Neuronal stem cell (in vitro differentiated cells): ENCODE data around the gene GRIPAP1.

Experiments used
- DNase-seq: peaks from one replicate; pipeline ENCODE4 v3.0.0-alpha.2; 2013; ENCODE audit warnings: low spot score
- H2AFZ ChIP-seq: one replicate; pipeline ENCODE4 v1.6.1; 2013; ENCODE audit warnings: mild to moderate bottlenecking, low read length, inconsistent platforms
- H2AK5ac ChIP-seq: 2 replicates; pipeline ENCODE4 v1.6.1; 2013; ENCODE audit warnings: low read depth, mild to moderate bottlenecking, inconsistent platforms, low read length, moderate library complexity, mixed read lengths
- H2BK120ac ChIP-seq: 2 replicates; pipeline ENCODE4 v1.6.1; 2013; ENCODE audit warnings: low read depth, mild to moderate bottlenecking, inconsistent platforms, low read length, moderate library complexity, mixed read lengths
- H2BK12ac ChIP-seq: one replicate; pipeline ENCODE4 v1.6.1; 2013; ENCODE audit warnings: low read length, inconsistent platforms
- H2BK15ac ChIP-seq: 2 replicates; pipeline ENCODE4 v1.6.1; 2013; ENCODE audit warnings: mild to moderate bottlenecking, low read length, inconsistent platforms, mixed read lengths
- H2BK5ac ChIP-seq: one replicate; pipeline ENCODE4 v1.6.1; 2013; ENCODE audit warnings: inconsistent platforms, mild to moderate bottlenecking, low read length, moderate library complexity
- H3K14ac ChIP-seq: one replicate; pipeline ENCODE4 v1.6.1; 2013; ENCODE audit warnings: low read length, inconsistent platforms
- H3K18ac ChIP-seq: 2 replicates; pipeline ENCODE4 v1.6.1; 2013; ENCODE audit warnings: low read length, inconsistent platforms
- H3K23ac ChIP-seq: 2 replicates; pipeline ENCODE4 v1.6.1; 2013; ENCODE audit warnings: low read depth, mild to moderate bottlenecking, mixed read lengths, low read length, inconsistent platforms; ENCODE audit not compliant: poor library complexity
- H3K27ac ChIP-seq: replicated peaks from 3 replicates; pipeline ENCODE4 v1.5.1; 2013; ENCODE audit warnings: low read length, inconsistent platforms
- H3K27me3 ChIP-seq, 3 experiments: 2 replicates each; pipeline ENCODE4 v1.6.1; 2013; ENCODE audit warnings: low read length in 3 of 3, mild to moderate bottlenecking in 2 of 3, inconsistent platforms in 1 of 3, low read depth in 1 of 3, mixed read lengths in 1 of 3, moderate library complexity in 1 of 3; ENCODE audit not compliant: control insufficient read depth in 3 of 3, insufficient read depth in 3 of 3
- H3K36me3 ChIP-seq, 2 donors: replicated peaks in 1 of 2; 2 replicates each; pipeline ENCODE4 v1.6.1; 2013; ENCODE audit warnings: low read length in 2 of 2; ENCODE audit not compliant: control insufficient read depth in 2 of 2, insufficient read depth in 2 of 2
- H3K4ac ChIP-seq: 2 replicates; pipeline ENCODE4 v1.6.1; 2013; ENCODE audit warnings: inconsistent platforms, mild to moderate bottlenecking, low read length, moderate library complexity
- H3K4me1 ChIP-seq, 2 donors: 1 replicate in 1 of 2; 2 replicates in 1 of 2; pipeline ENCODE4 v1.6.1; 2013; ENCODE audit warnings: low read length in 2 of 2, low read depth in 1 of 2; ENCODE audit not compliant: control insufficient read depth in 2 of 2, insufficient read depth in 1 of 2
- H3K4me2 ChIP-seq: one replicate; pipeline ENCODE4 v1.6.1; 2013; ENCODE audit warnings: mild to moderate bottlenecking, low read length, inconsistent platforms; ENCODE audit not compliant: insufficient read depth, poor library complexity, severe bottlenecking
- H3K4me3 ChIP-seq, 2 donors: 2 replicates each; pipeline ENCODE4 v1.5.1; 2013; ENCODE audit warnings: low read length in 2 of 2, mild to moderate bottlenecking in 2 of 2, inconsistent platforms in 1 of 2, moderate library complexity in 1 of 2
- H3K79me1 ChIP-seq: one replicate; pipeline ENCODE4 v1.6.1; 2013; ENCODE audit warnings: low read depth, mild to moderate bottlenecking, inconsistent platforms, low read length, moderate library complexity
- H3K9ac ChIP-seq: one replicate; pipeline ENCODE4 v1.6.1; 2013; ENCODE audit warnings: mild to moderate bottlenecking, low read depth, low read length, inconsistent platforms; ENCODE audit not compliant: poor library complexity
- H3K9me3 ChIP-seq, 2 donors: replicated peaks in 1 of 2; 2 replicates each; pipeline versions ENCODE3 to v1.6.1; 2013; ENCODE audit warnings: low read length in 2 of 2, mild to moderate bottlenecking in 2 of 2, inconsistent platforms in 1 of 2, low read depth in 1 of 2, mixed read lengths in 1 of 2, moderate library complexity in 1 of 2; ENCODE audit not compliant: control insufficient read depth in 2 of 2, insufficient read depth in 1 of 2
- H4K8ac ChIP-seq: one replicate; pipeline ENCODE4 v1.6.1; 2013; ENCODE audit warnings: low read depth, mild to moderate bottlenecking, inconsistent platforms, low read length, moderate library complexity
- H4K91ac ChIP-seq: one replicate; pipeline ENCODE4 v1.6.1; 2013; ENCODE audit warnings: low read length, low read depth, mild to moderate bottlenecking, inconsistent platforms; ENCODE audit not compliant: poor library complexity
- whole genome bisulfite sequencing, 2 donors: extraction: QIAGEN DNeasy Blood & Tissue Kit; methylation state at CpG; one replicate each; pipeline ENCODE4 v1.1.7; 2013; ENCODE audit warnings: missing lambda C conversion rate in 2 of 2, mixed read lengths in 1 of 2; ENCODE audit not compliant: insufficient read length in 2 of 2, insufficient replicate concordance in 1 of 2; ENCODE audit errors: extremely low coverage in 2 of 2; 5-methylcytosine and 5-hydroxymethylcytosine counted together

The GRIPAP1 gene

GRCh38 chrX:48978226-48978625, 23.8 kb downstream of the GRIPAP1 start:
- peaks cover 25 to 71% of the 10 kb centered on the region in 2 donors for H3K36me3 ChIP-seq
- WGBS, 2 donors: no CpG with 5 or more reads among the region's 5 CpGs
- H2AK5ac ChIP-seq: no peak overlapping the region
- H3K4me1 ChIP-seq: no peaks in the 10 kb centered on the region
- H3K14ac ChIP-seq: no peak overlapping the region
- no peak overlapping the region for H2AFZ ChIP-seq
- H3K27me3 ChIP-seq: peaks cover 0 to 4% (median 0%) of the 10 kb centered on the region in 3 experiments
- H2BK5ac ChIP-seq: no peak overlapping the region
- no peaks in the 10 kb centered on the region for H3K9me3 ChIP-seq
- H3K18ac ChIP-seq: no peak overlapping the region
- no peaks in the 10 kb centered on the region for H3K79me1 ChIP-seq
- H4K8ac ChIP-seq: no peak overlapping the region
- no peak for DNase-seq
- no peak overlapping the region for H4K91ac ChIP-seq
- H3K27ac ChIP-seq: no peak overlapping the region
- H3K4me2 ChIP-seq: no peak overlapping the region
- H3K4me3 ChIP-seq: no peak overlapping the region
- H2BK12ac ChIP-seq: no peak overlapping the region
- no peak overlapping the region for H3K9ac ChIP-seq
- no peak overlapping the region for H2BK120ac ChIP-seq
- no peak overlapping the region for H3K4ac ChIP-seq
- H2BK15ac ChIP-seq: no peak overlapping the region
- H3K23ac ChIP-seq: no peak overlapping the region

GRCh38 chrX:48976086-48976485, 26.0 kb downstream of the GRIPAP1 start:
- Histone ChIP-seq H3K27me3 (peaks cover 0 to 3% (median 0%) of the 10 kb centered on the region in 3 experiments), H3K23ac (no peak overlapping the region), H2AK5ac (no peak overlapping the region), H3K4me3 (no peak overlapping the region), H4K91ac (no peak overlapping the region), H3K18ac (no peak overlapping the region), H3K36me3 (peaks cover 13 to 50% of the 10 kb centered on the region in 2 donors), H2AFZ (no peak overlapping the region), H2BK120ac (no peak overlapping the region), H3K14ac (no peak overlapping the region), H3K4me2 (no peak overlapping the region), H2BK12ac (no peak overlapping the region), H4K8ac (no peak overlapping the region), H3K4ac (no peak overlapping the region), H3K27ac (no peak overlapping the region), H3K4me1 (peaks cover 0 to 5% of the 10 kb centered on the region in 2 donors), H2BK15ac (no peak overlapping the region), H3K9ac (no peak overlapping the region), H3K9me3 (no peaks in the 10 kb centered on the region), H3K79me1 (no peaks in the 10 kb centered on the region), H2BK5ac (no peak overlapping the region)
- WGBS, 2 donors: no CpG with 5 or more reads among the region's 6 CpGs
- no peak for DNase-seq

GRCh38 chrX:48975541-48975940, 26.5 kb downstream of the GRIPAP1 start:
- H3K23ac ChIP-seq: no peak overlapping the region
- no peak overlapping the region for H3K18ac ChIP-seq
- H4K8ac ChIP-seq: no peak overlapping the region
- no peak overlapping the region for H2AK5ac ChIP-seq
- no peak overlapping the region for H3K4me2 ChIP-seq
- no peak overlapping the region for H4K91ac ChIP-seq
- H3K14ac ChIP-seq: no peak overlapping the region
- DNase-seq: no peak
- H2BK12ac ChIP-seq: no peak overlapping the region
- H3K4me1 ChIP-seq: peaks cover 0 to 5% of the 10 kb centered on the region in 2 donors
- H2AFZ ChIP-seq: no peak overlapping the region
- peaks cover 11 to 47% of the 10 kb centered on the region in 2 donors for H3K36me3 ChIP-seq
- H3K27ac ChIP-seq: no peak overlapping the region
- no peaks in the 10 kb centered on the region for H3K9me3 ChIP-seq
- no peaks in the 10 kb centered on the region for H3K79me1 ChIP-seq
- H2BK15ac ChIP-seq: no peak overlapping the region
- no peak overlapping the region for H2BK5ac ChIP-seq
- H3K4me3 ChIP-seq: no peak overlapping the region
- WGBS, 2 donors: 100% methylated on average over 2 of the region's 5 CpGs; no CpG with 5 or more reads in 1 of the 2 donors
- no peaks in the 10 kb centered on the region for H3K27me3 ChIP-seq
- no peak overlapping the region for H3K4ac ChIP-seq
- no peak overlapping the region for H2BK120ac ChIP-seq
- H3K9ac ChIP-seq: no peak overlapping the region

- no peak overlapping the region for H3K23ac ChIP-seq
- H3K18ac ChIP-seq: no peak overlapping the region
- H4K91ac ChIP-seq: no peak overlapping the region
- H3K4ac ChIP-seq: no peak overlapping the region
- peaks cover 11 to 44% of the 10 kb centered on the region in 2 donors for H3K36me3 ChIP-seq
- no peak overlapping the region for H3K4me3 ChIP-seq
- no peak overlapping the region for H2AK5ac ChIP-seq
- H2BK120ac ChIP-seq: no peak overlapping the region
- no peak overlapping the region for H3K9ac ChIP-seq
- H3K27me3 ChIP-seq: no peaks in the 10 kb centered on the region
- WGBS, 2 donors: no CpG with 5 or more reads among the region's 7 CpGs
- no peak overlapping the region for H2BK12ac ChIP-seq
- H3K14ac ChIP-seq: no peak overlapping the region
- H2BK5ac ChIP-seq: no peak overlapping the region
- no peaks in the 10 kb centered on the region for H3K79me1 ChIP-seq
- H3K27ac ChIP-seq: no peak overlapping the region
- no peak overlapping the region for H3K4me2 ChIP-seq
- no peak overlapping the region for H4K8ac ChIP-seq
- no peaks in the 10 kb centered on the region for H3K9me3 ChIP-seq
- H3K4me1 ChIP-seq: peaks cover 0 to 5% of the 10 kb centered on the region in 2 donors
- no peak overlapping the region for H2AFZ ChIP-seq
- H2BK15ac ChIP-seq: no peak overlapping the region
- DNase-seq: no peak
These were observed 27.0 kb downstream of the GRIPAP1 start for GRCh38 chrX:48975041-48975440.
